Measurements from ENCODE around the gene DAO.

Gene DAO

GRCh38 chr12:108930756-108931155, 50.9 kb downstream of the DAO start:
- no peak overlapping the region for H3K4me3 ChIP-seq (ENCODE audit: low read depth in 1 of 2, low read length in 2 of 2)
- H3K36me3 ChIP-seq (ENCODE audit: control insufficient read depth in 1 of 2, insufficient read depth in 2 of 2, low read length in 2 of 2): no peaks in the 10 kb centered on the region
- no peaks in the 10 kb centered on the region for H3K27me3 ChIP-seq (ENCODE audit: low read depth, low read length)
- no peaks in the 10 kb centered on the region for H3K4me1 ChIP-seq (ENCODE audit: control insufficient read depth in 1 of 2, insufficient read depth in 2 of 2, low read length in 2 of 2)
- no peaks in the 10 kb centered on the region for H3K9me3 ChIP-seq (ENCODE audit: control insufficient read depth in 1 of 2, low read length in 2 of 2)
- no peak overlapping the region for H3K27ac ChIP-seq (ENCODE audit: low read length)

- Histone ChIP-seq H3K36me3 (ENCODE audit: control insufficient read depth in 1 of 2, insufficient read depth in 2 of 2, low read length in 2 of 2) (no peaks in the 10 kb centered on the region), H3K4me3 (ENCODE audit: low read depth in 1 of 2, low read length in 2 of 2) (no peak overlapping the region), H3K27me3 (ENCODE audit: low read depth, low read length) (no peaks in the 10 kb centered on the region), H3K9me3 (ENCODE audit: control insufficient read depth in 1 of 2, low read length in 2 of 2) (no peaks in the 10 kb centered on the region), H3K27ac (ENCODE audit: low read length) (no peak overlapping the region), H3K4me1 (ENCODE audit: control insufficient read depth in 1 of 2, insufficient read depth in 2 of 2, low read length in 2 of 2) (no peaks in the 10 kb centered on the region)
These were observed 54.1 kb downstream of the DAO start for GRCh38 chr12:108933949-108934348.

- H3K27me3 ChIP-seq (ENCODE audit: low read depth, low read length): no peaks in the 10 kb centered on the region
- no peaks in the 10 kb centered on the region for H3K9me3 ChIP-seq (ENCODE audit: control insufficient read depth in 1 of 2, low read length in 2 of 2)
- H3K36me3 ChIP-seq (ENCODE audit: control insufficient read depth in 1 of 2, insufficient read depth in 2 of 2, low read length in 2 of 2): no peaks in the 10 kb centered on the region
- no peaks in the 10 kb centered on the region for H3K4me1 ChIP-seq (ENCODE audit: control insufficient read depth in 1 of 2, insufficient read depth in 2 of 2, low read length in 2 of 2)
- H3K27ac ChIP-seq (ENCODE audit: low read length): no peak overlapping the region
- H3K4me3 ChIP-seq (ENCODE audit: low read depth in 1 of 2, low read length in 2 of 2): no peak overlapping the region
These were observed 55.4 kb downstream of the DAO start for GRCh38 chr12:108935159-108935763.

GRCh38 chr12:108938247-108938924, 58.5 kb downstream of the DAO start:
- H3K4me3 ChIP-seq (ENCODE audit: low read depth in 1 of 2, low read length in 2 of 2): no peak overlapping the region
- no peaks in the 10 kb centered on the region for H3K4me1 ChIP-seq (ENCODE audit: control insufficient read depth in 1 of 2, insufficient read depth in 2 of 2, low read length in 2 of 2)
- H3K27ac ChIP-seq (ENCODE audit: low read length): no peak overlapping the region
- no peaks in the 10 kb centered on the region for H3K27me3 ChIP-seq (ENCODE audit: low read depth, low read length)
- no peaks in the 10 kb centered on the region for H3K36me3 ChIP-seq (ENCODE audit: control insufficient read depth in 1 of 2, insufficient read depth in 2 of 2, low read length in 2 of 2)
- H3K9me3 ChIP-seq (ENCODE audit: control insufficient read depth in 1 of 2, low read length in 2 of 2): no peaks in the 10 kb centered on the region

- H3K4me1 ChIP-seq (ENCODE audit: control insufficient read depth in 1 of 2, insufficient read depth in 2 of 2, low read length in 2 of 2): no peaks in the 10 kb centered on the region
- H3K9me3 ChIP-seq (ENCODE audit: control insufficient read depth in 1 of 2, low read length in 2 of 2): no peaks in the 10 kb centered on the region
These were observed 59.7 kb downstream of the DAO start for GRCh38 chr12:108939594-108939993.

GRCh38 chr12:108940138-108940537, 60.2 kb downstream of the DAO start:
- no peaks in the 10 kb centered on the region for H3K36me3 ChIP-seq (ENCODE audit: control insufficient read depth in 1 of 2, insufficient read depth in 2 of 2, low read length in 2 of 2)
- H3K27ac ChIP-seq (ENCODE audit: low read length): no peak overlapping the region
- no peaks in the 10 kb centered on the region for H3K9me3 ChIP-seq (ENCODE audit: control insufficient read depth in 1 of 2, low read length in 2 of 2)
- H3K4me1 ChIP-seq (ENCODE audit: control insufficient read depth in 1 of 2, insufficient read depth in 2 of 2, low read length in 2 of 2): no peaks in the 10 kb centered on the region
- H3K4me3 ChIP-seq (ENCODE audit: low read depth in 1 of 2, low read length in 2 of 2): no peak overlapping the region
- H3K27me3 ChIP-seq (ENCODE audit: low read depth, low read length): no peaks in the 10 kb centered on the region

More at GRCh38 chr12:108939594-108939993, 59.7 kb downstream of the DAO start:
- Histone ChIP-seq H3K36me3 (ENCODE audit: control insufficient read depth in 1 of 2, insufficient read depth in 2 of 2, low read length in 2 of 2) (no peaks in the 10 kb centered on the region), H3K4me3 (ENCODE audit: low read depth in 1 of 2, low read length in 2 of 2) (no peak overlapping the region), H3K27me3 (ENCODE audit: low read depth, low read length) (no peaks in the 10 kb centered on the region), H3K27ac (ENCODE audit: low read length) (no peak overlapping the region)

- Histone ChIP-seq H3K4me3 (ENCODE audit: low read depth in 1 of 2, low read length in 2 of 2) (no peak overlapping the region), H3K4me1 (ENCODE audit: control insufficient read depth in 1 of 2, insufficient read depth in 2 of 2, low read length in 2 of 2) (no peaks in the 10 kb centered on the region), H3K9me3 (ENCODE audit: control insufficient read depth in 1 of 2, low read length in 2 of 2) (peaks cover 3 to 8% of the 10 kb centered on the region in 2 donors), H3K27me3 (ENCODE audit: low read depth, low read length) (no peaks in the 10 kb centered on the region), H3K36me3 (ENCODE audit: control insufficient read depth in 1 of 2, insufficient read depth in 2 of 2, low read length in 2 of 2) (no peaks in the 10 kb centered on the region), H3K27ac (ENCODE audit: low read length) (no peak overlapping the region)
These were observed 67.2 kb downstream of the DAO start for GRCh38 chr12:108947097-108947496.

- no peak overlapping the region for H3K4me3 ChIP-seq (ENCODE audit: low read depth in 1 of 2, low read length in 2 of 2)
- no peaks in the 10 kb centered on the region for H3K36me3 ChIP-seq (ENCODE audit: control insufficient read depth in 1 of 2, insufficient read depth in 2 of 2, low read length in 2 of 2)
These were observed 68.5 kb downstream of the DAO start for GRCh38 chr12:108948367-108948766.

GRCh38 chr12:108949976-108950375, 70.1 kb downstream of the DAO start:
- Histone ChIP-seq H3K27ac (ENCODE audit: low read length) (no peak overlapping the region), H3K27me3 (ENCODE audit: low read depth, low read length) (no peaks in the 10 kb centered on the region), H3K9me3 (ENCODE audit: control insufficient read depth in 1 of 2, low read length in 2 of 2) (peaks cover 3 to 8% of the 10 kb centered on the region in 2 donors), H3K4me3 (ENCODE audit: low read depth in 1 of 2, low read length in 2 of 2) (no peak overlapping the region), H3K4me1 (ENCODE audit: control insufficient read depth in 1 of 2, insufficient read depth in 2 of 2, low read length in 2 of 2) (no peaks in the 10 kb centered on the region), H3K36me3 (ENCODE audit: control insufficient read depth in 1 of 2, insufficient read depth in 2 of 2, low read length in 2 of 2) (no peaks in the 10 kb centered on the region)

More at GRCh38 chr12:108948367-108948766, 68.5 kb downstream of the DAO start:
- no peak overlapping the region for H3K27ac ChIP-seq (ENCODE audit: low read length)
- H3K27me3 ChIP-seq (ENCODE audit: low read depth, low read length): no peaks in the 10 kb centered on the region
- H3K9me3 ChIP-seq (ENCODE audit: control insufficient read depth in 1 of 2, low read length in 2 of 2): peaks cover 3 to 8% of the 10 kb centered on the region in 2 donors
- no peaks in the 10 kb centered on the region for H3K4me1 ChIP-seq (ENCODE audit: control insufficient read depth in 1 of 2, insufficient read depth in 2 of 2, low read length in 2 of 2)
